HepG2 (cell line): Measurements from ENCODE around the gene KXD1. TPM values are rescaled to one million over a fixed set of nuclear protein-coding genes. Genes with fewer than 3 reads are reported as not detected.

Experiments used
- ATF7-NPFF ChIP-seq: sonication (generic); formaldehyde crosslinking; IDR thresholded peaks from 2 replicates; pipeline ENCODE4 v1.8.1; 2023; ENCODE audit warnings: mild to moderate bottlenecking, low read depth, missing genetic modification reagents, moderate library complexity
- CBX2 ChIP-seq, 2 experiments: fragments of 200-600 bp in 1 of 2; sonication (generic); formaldehyde crosslinking in 1 of 2; IDR thresholded peaks; 2 replicates each; pipeline versions ENCODE4 v1.7.0 to v1.8.1; 2018 to 2022; ENCODE audit warnings: low read depth in 2 of 2, low read length in 1 of 2, mild to moderate bottlenecking in 1 of 2, missing genetic modification reagents in 1 of 2
- CEBPG ChIP-seq: IDR thresholded peaks from 2 replicates; pipeline ENCODE4 v1.6.1; 2016
- CENPX ChIP-seq: sonication (generic); formaldehyde crosslinking; IDR thresholded peaks from 2 replicates; pipeline ENCODE4 v1.9.0; 2021; ENCODE audit warnings: mild to moderate bottlenecking, missing genetic modification reagents, moderate library complexity
- E2F2 ChIP-seq: sonication (generic); formaldehyde crosslinking; IDR thresholded peaks from 2 replicates; pipeline ENCODE4 v1.4.0; 2020; ENCODE audit warnings: missing genetic modification reagents, borderline replicate concordance
- MEIS1 ChIP-seq: sonication (generic); formaldehyde crosslinking; IDR thresholded peaks from 2 replicates; pipeline ENCODE4 v1.9.0; 2021; ENCODE audit warnings: mild to moderate bottlenecking, missing genetic modification reagents, moderate library complexity, borderline replicate concordance
- PATZ1 ChIP-seq: sonication (generic); formaldehyde crosslinking; IDR thresholded peaks from 2 replicates; pipeline ENCODE4 v1.4.0; 2020; ENCODE audit warnings: missing genetic modification reagents
- PHF20 ChIP-seq: sonication (generic); formaldehyde crosslinking; IDR thresholded peaks from 2 replicates; pipeline ENCODE4 v1.5.0; 2020; ENCODE audit warnings: mild to moderate bottlenecking, missing genetic modification reagents
- PHF8 ChIP-seq: sonication (generic); formaldehyde crosslinking; IDR thresholded peaks from 2 replicates; pipeline ENCODE4 v1.5.0; 2020; ENCODE audit warnings: missing genetic modification reagents
- RBM22 ChIP-seq: fragments of 200-400 bp; formaldehyde crosslinking; optimal IDR thresholded peaks from 2 replicates; pipeline ENCODE3; 2017; ENCODE audit warnings: mild to moderate bottlenecking, low read length, moderate library complexity
- ZBTB3 ChIP-seq: sonication (generic); formaldehyde crosslinking; IDR thresholded peaks from 2 replicates; pipeline ENCODE4 v1.4.0; 2020; ENCODE audit warnings: low read depth, mild to moderate bottlenecking, moderate library complexity, missing genetic modification reagents, borderline replicate concordance
- ZFP41 ChIP-seq: sonication (generic); formaldehyde crosslinking; IDR thresholded peaks from 2 replicates; pipeline ENCODE4 v1.4.0; 2020; ENCODE audit warnings: mild to moderate bottlenecking, missing genetic modification reagents, borderline replicate concordance
- ZIK1 ChIP-seq: sonication (generic); formaldehyde crosslinking; IDR thresholded peaks from 2 replicates; pipeline ENCODE4 v1.5.0; 2020; ENCODE audit warnings: mild to moderate bottlenecking, low read depth, missing genetic modification reagents, borderline replicate concordance
- ZNF12 ChIP-seq: sonication (generic); formaldehyde crosslinking; IDR thresholded peaks from 2 replicates; pipeline ENCODE4 v1.5.0; 2020; ENCODE audit warnings: missing genetic modification reagents
- ZNF354B ChIP-seq: sonication (generic); formaldehyde crosslinking; IDR thresholded peaks from 2 replicates; pipeline ENCODE4 v1.8.0; 2022; ENCODE audit warnings: mild to moderate bottlenecking, missing genetic modification reagents
- ZNF414 ChIP-seq: sonication (generic); formaldehyde crosslinking; IDR thresholded peaks from 2 replicates; pipeline ENCODE4 v1.5.0; 2020; ENCODE audit warnings: missing genetic modification reagents
- ZNF639 ChIP-seq: conservative IDR thresholded peaks from 2 replicates; pipeline ENCODE4 v1.6.1; 2018; ENCODE audit warnings: missing genetic modification reagents
- ZNF83 ChIP-seq: sonication (generic); formaldehyde crosslinking; IDR thresholded peaks from 2 replicates; pipeline ENCODE4 v1.4.0; 2020; ENCODE audit warnings: missing genetic modification reagents, mild to moderate bottlenecking, borderline replicate concordance
- polyA plus RNA-seq, 8 experiments: library from polyadenylated mRNA; depleted of rRNA in 3 of 8; stranded (reverse) in 7 of 8; unstranded in 1 of 8; fragments of >200 nt; fragmentation: Illumina TruSeq in 4 of 8; extraction: Trizol in 4 of 8; gene quantifications; 2 replicates each; pipeline versions ENCODE4 v1.2.1 to v1.2.3, GENCODE V29; 2011 to 2016; ENCODE audit warnings: low read depth in 4 of 8, missing spikeins in 1 of 8, mixed read lengths in 1 of 8; ENCODE audit not compliant: insufficient read depth in 1 of 8
- total RNA-seq, 5 experiments: library from RNA; depleted of rRNA; stranded (reverse); fragments of >200 nt; fragmentation: Illumina TruSeq; extraction: Trizol; gene quantifications; 2 replicates each; pipeline ENCODE4 v1.2.3, GENCODE V29; 2016; ENCODE audit warnings: low read depth in 1 of 5

The KXD1 gene
- total and polyA plus RNA-seq, 2 of the 13 experiments (the other 11 are each of a cell fraction or from before 2014, with no cell fraction given), result 44.6 to 143 TPM

GRCh38 chr19:18589380-18590272, 32.0 kb downstream of the KXD1 start (continued):
- TF ChIP-seq ZNF12 (CRISPR knock-in tag), result 0 out of 2 replicates have a peak, but pooled peaks have one; percentile 54
- TF ChIP-seq ZFP41, result peak; percentile 97
- no peak for TF ChIP-seq CBX2 (IDR thresholded peaks at IDR 0.05; ENCODE audit: low read depth, low read length)
- 0 out of 2 replicates have a peak, but pooled peaks have one; percentile 81 for TF ChIP-seq CBX2 (CRISPR knock-in tag; IDR thresholded peaks at IDR 0.05; ENCODE audit: low read depth)
- no peak for TF ChIP-seq CENPX (CRISPR knock-in tag)
- TF ChIP-seq ZIK1, result peak; percentile 96
- no peak; the same call in 1 of the 2 replicates for TF ChIP-seq PHF20 (CRISPR knock-in tag)
- TF ChIP-seq ZNF639 (CRISPR knock-in tag), result no peak
- no peak; the same call in 1 of the 2 replicates for TF ChIP-seq E2F2 (CRISPR knock-in tag)
- no peak for TF ChIP-seq RBM22
- no peak for TF ChIP-seq CEBPG (CRISPR knock-in tag)
- TF ChIP-seq ZBTB3 (CRISPR knock-in tag), result no peak
- TF ChIP-seq ZNF354B (CRISPR knock-in tag), result peak; percentile 99
- no peak for TF ChIP-seq ZNF414 (CRISPR knock-in tag)
- no peak; the same call in 1 of the 2 replicates for TF ChIP-seq MEIS1 (CRISPR knock-in tag)
- peak; percentile 99 for TF ChIP-seq ATF7-NPFF (CRISPR knock-in tag)
- no peak for TF ChIP-seq PATZ1 (CRISPR knock-in tag)
- TF ChIP-seq ZNF83 (CRISPR knock-in tag), result peak; percentile 54; the same call in 1 of the 2 replicates
- 0 out of 2 replicates have a peak, but pooled peaks have one; percentile 10 for TF ChIP-seq PHF8 (CRISPR knock-in tag)
